ENCODE data around the gene CACNA1H.
"Not testable (repeated sequence)": the region's sequence is repeated elsewhere in the genome, so short reads cannot be mapped to it uniquely, and the experiment has no call there.

CACNA1H gene

DNA sequence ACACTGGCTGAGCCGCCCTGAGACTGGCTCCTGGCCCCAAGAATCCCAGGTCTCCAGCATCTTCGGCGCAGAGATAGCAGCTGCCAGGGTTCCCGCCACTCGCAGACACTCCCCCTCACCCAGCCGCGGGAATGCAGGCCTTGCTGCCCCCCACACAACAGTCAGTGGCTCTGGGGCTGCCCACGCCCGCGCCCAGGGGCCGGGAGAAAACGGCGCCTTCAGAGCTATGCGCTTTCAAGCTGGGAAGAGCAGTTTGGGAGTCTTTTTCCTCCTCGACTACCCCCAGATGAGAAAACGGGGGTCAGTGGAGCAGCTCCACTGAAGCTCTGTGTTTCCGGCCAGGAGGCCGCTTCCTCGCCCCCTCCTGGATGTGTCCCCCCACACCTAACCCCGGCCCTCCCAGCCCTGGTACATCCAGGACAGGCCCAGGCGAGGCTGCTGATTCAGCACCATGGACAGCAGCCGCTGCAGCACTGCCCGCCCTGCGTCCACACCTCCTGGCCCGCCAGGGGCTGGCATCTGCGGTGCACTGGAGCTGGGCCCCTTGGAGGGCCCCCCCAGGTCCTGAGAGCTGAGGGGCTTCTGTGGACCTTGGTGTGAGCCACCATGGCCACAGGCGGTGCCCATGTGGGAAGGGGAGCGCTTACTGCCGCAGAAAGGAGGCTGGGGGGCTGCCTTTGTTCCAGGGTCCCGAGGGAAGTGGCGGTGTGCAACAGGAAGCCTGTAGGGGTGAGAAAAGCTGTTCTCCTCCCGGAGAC lies 35.7 kb downstream of the CACNA1H start:
- Histone ChIP-seq H3K36me3 (no peaks in the 10 kb centered on the region), H3K9me3 (replicated peaks in 1 of 11) (no peaks in the 10 kb centered on the region), H3K27ac (no peak overlapping the region), H4K20me1 (peaks cover 0 to 93% (median 78%) of the 10 kb centered on the region in 11 experiments; a peak in 20 of 22 replicates), H3K27me3 (peaks cover 0 to 9% (median 0%) of the 10 kb centered on the region in 11 experiments; a peak in 4 of 22 replicates), H3K4me3 (no peak overlapping the region), H3K9ac (no peak overlapping the region), H3K4me1 (peaks cover 7 to 68% (median 45%) of the 10 kb centered on the region in 10 experiments), H3K4me2 (peak overlapping the region in 9 of 11 experiments; percentile 40 to 70 (median 51); a peak in 17 of 22 replicates)
- no peak for TF ChIP-seq Cebpa-rat (IDR thresholded peaks at IDR 0.05)

DNA sequence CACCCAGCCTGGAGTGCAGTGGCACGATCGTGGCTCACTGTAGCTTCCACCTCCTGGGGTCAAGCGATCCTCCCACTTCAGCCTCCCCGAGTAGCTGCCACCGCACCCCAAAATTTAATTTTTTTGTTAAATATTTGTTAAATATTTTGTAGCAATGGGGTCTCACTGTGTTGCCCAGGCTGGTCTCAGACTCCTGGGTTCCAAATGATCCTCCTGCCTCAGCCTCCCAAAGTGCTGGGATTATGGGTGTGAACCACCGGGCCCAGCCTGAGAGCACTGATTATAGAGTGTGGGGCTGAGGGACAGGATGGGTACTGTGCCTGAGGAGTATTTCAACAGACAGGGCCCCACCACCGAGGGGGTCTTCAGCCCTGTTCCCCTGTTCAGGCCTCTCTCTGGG lies 36.5 kb downstream of the CACNA1H start:
- Histone ChIP-seq H3K9ac (no peak overlapping the region), H3K36me3 (no peaks in the 10 kb centered on the region), H3K4me3 (no peak overlapping the region), H3K4me1 (peaks cover 0 to 64% (median 38%) of the 10 kb centered on the region in 10 experiments; a peak in 16 of 20 replicates), H3K27me3 (peaks cover 0 to 9% (median 0%) of the 10 kb centered on the region in 11 experiments; a peak in 2 of 22 replicates), H3K27ac (no peak overlapping the region), H3K9me3 (replicated peaks in 1 of 11) (no peaks in the 10 kb centered on the region), H3K4me2 (peak overlapping the region in 7 of 11 experiments; percentile 40 to 70 (median 62); a peak in 14 of 22 replicates), H4K20me1 (peaks cover 0 to 93% (median 78%) of the 10 kb centered on the region in 11 experiments; a peak in 20 of 22 replicates)
- no peak for TF ChIP-seq Cebpa-rat (IDR thresholded peaks at IDR 0.05)

DNA sequence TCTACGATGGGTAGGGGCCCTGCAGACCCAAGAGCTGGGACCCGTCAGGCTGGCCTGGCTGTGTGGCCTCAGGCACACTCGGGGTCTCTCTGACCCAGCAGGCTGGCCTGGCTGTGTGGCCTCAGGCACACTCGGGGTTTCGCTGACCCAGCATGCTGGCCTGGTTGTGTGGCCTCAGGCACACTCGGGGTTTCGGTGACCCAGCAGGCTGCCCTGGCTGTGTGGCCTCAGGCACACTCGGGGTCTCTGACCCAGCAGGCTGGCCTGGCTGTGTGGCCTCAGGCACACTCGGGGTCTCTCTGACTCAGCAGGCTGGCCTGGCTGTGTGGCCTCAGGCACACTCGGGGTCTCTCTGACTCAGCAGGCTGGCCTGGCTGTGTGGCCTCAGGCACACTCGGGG lies 37.9 kb downstream of the CACNA1H start:
- not testable (repeated sequence) for H3K9me3 ChIP-seq (replicated peaks in 1 of 11); H3K27me3 ChIP-seq; H3K36me3 ChIP-seq; H3K4me3 ChIP-seq; H3K9ac ChIP-seq; H3K27ac ChIP-seq
- Histone ChIP-seq H3K4me1 (peaks cover 0 to 64% (median 37%) of the 10 kb centered on the region in 10 experiments; a peak in 16 of 20 replicates), H4K20me1 (peaks cover 0 to 94% (median 83%) of the 10 kb centered on the region in 11 experiments; a peak in 20 of 22 replicates), H3K4me2 (peak overlapping the region in 2 of 11 experiments; percentile 7 to 18; a peak in 1 of 22 replicates)

DNA sequence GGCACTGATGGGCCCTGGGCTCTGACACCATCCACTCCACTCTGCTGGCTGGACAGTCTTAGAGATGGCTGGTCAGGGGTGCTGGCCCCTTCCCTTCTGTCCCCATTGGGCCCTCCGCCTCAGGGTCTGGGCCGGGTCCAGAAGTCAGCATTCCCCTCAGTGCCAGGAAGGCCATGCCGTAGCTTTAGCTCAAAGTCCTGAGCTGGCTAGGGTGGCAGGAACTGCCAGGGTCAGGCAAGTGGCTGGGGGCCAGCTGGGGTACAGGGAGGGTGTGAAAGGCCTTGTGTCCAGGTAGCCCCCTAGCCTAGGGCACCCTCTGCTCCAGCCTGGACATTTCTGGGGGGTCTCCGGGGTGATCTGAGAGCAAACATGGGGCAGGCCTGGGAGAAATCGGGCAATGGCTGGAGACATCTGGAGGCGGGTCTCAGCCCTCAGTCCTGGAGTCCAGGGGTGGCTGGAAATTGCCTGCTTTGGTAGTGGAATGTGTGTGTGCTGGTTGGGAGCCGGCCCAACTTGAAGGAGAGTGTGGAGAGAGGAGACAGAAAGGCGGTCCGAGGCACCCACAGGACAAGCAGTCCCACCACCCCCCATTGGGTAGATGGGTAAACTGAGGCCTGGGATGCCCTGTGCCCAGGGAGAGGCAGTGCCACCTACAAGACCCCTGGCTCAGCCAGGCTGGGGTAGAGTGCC lies 39.6 kb downstream of the CACNA1H start:
- Histone ChIP-seq H4K20me1 (peaks cover 0 to 96% (median 85%) of the 10 kb centered on the region in 11 experiments; a peak in 20 of 22 replicates), H3K9ac (no peak overlapping the region), H3K36me3 (no peaks in the 10 kb centered on the region), H3K4me1 (peaks cover 0 to 68% (median 33%) of the 10 kb centered on the region in 10 experiments; a peak in 17 of 20 replicates), H3K9me3 (replicated peaks in 1 of 11) (no peaks in the 10 kb centered on the region), H3K27me3 (peaks cover 0 to 6% (median 0%) of the 10 kb centered on the region in 11 experiments; a peak in 2 of 22 replicates), H3K4me3 (no peak overlapping the region), H3K27ac (no peak overlapping the region), H3K4me2 (peak overlapping the region in 4 of 11 experiments; percentile 24 to 31 (median 30); a peak in 5 of 22 replicates)
- TF ChIP-seq Cebpa-rat (IDR thresholded peaks at IDR 0.05): no peak

DNA sequence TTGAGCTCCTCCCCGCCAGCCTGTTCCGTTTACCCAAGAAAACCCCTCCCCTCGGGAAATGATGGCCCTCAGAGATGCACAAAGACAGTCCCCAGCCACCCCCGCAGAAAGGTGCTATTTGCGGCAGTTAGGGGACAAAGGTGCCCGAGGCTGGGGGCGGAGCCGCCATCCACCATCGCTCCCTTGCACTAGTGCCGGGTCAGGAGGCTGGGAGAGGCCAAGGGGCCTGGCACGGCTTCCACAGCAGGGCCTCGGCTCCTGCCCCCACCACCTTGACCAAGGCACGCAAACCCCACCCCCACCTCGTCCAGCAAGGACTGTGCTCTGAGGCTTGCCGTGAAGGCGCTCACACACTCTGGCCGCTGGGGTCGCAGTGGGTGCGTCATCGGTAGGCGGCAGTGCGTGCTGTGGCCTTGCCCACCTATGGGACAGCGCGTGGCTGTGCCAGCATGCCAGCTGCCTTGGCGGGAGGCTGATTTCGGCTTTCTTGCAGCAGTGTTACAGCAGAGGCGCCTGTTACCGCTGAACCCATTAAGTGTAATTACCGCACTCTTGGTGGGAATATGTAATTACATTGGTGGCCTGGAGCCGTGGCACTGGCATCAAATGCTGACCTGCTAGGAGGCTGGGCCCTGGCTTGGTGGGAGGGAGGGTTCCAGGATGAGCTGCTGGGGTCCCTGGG lies 40.4 kb downstream of the CACNA1H start:
- no peak for TF ChIP-seq Cebpa-rat (IDR thresholded peaks at IDR 0.05)
- H3K9me3 ChIP-seq (replicated peaks in 1 of 11): no peaks in the 10 kb centered on the region
- H3K4me3 ChIP-seq: no peak overlapping the region
- peaks cover 0 to 60% (median 30%) of the 10 kb centered on the region in 10 experiments; a peak in 17 of 20 replicates for H3K4me1 ChIP-seq
- no peaks in the 10 kb centered on the region for H3K36me3 ChIP-seq
- peaks cover 0 to 96% (median 85%) of the 10 kb centered on the region in 11 experiments; a peak in 20 of 22 replicates for H4K20me1 ChIP-seq
- H3K27me3 ChIP-seq: 0 out of 22 replicates have a peak, but pooled peaks cover 0 to 4% (median 0%) of the 10 kb centered on the region in 11 experiments
- no peak overlapping the region for H3K9ac ChIP-seq
- H3K27ac ChIP-seq: no peak overlapping the region
- peak overlapping the region in 5 of 11 experiments; percentile 6 to 31 (median 29); a peak in 6 of 22 replicates for H3K4me2 ChIP-seq

DNA sequence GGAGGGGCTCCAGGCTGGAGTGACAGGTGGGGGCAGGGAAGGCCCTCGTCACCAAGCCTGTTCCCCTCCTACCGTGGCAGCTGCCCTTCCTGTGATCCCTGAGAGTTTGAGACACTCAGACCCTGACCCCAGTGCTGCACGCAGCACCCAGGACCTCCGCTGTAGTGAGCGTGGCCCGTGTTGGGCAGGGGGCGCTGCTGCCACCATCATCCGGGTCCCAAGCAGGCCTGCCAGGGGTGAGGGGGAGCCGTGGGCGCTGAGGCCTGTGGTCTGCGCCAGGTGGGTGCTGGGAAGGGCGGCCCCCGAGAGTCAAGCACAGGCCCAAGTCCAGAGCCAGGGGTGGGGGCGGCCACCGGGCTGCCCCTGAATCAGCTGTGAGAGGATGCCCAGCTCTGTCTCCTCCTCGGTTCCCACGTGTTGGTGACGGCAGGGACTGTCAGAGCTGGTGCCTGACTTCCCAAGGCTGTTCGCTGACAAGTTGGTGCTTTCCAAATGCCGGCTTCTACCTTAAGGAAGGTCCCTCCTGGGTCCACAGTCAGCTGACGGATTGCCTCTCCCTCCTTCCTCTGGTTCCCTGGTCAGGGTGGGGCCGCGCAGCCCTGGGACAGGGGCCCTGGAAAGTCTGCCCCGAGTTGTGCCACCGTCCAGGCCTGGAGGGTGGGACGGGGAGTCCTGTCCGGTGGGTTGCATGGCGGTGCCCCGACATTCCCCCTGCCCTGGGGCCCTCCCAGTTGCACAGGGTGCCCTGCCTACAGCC lies 41.1 kb downstream of the CACNA1H start:
- peaks cover 0 to 91% (median 80%) of the 10 kb centered on the region in 11 experiments; a peak in 20 of 22 replicates for H4K20me1 ChIP-seq
- H3K27ac ChIP-seq: no peak overlapping the region
- TF ChIP-seq Cebpa-rat (IDR thresholded peaks at IDR 0.05): no peak
- H3K4me1 ChIP-seq: peaks cover 0 to 53% (median 24%) of the 10 kb centered on the region in 10 experiments; a peak in 17 of 20 replicates
- H3K9me3 ChIP-seq (replicated peaks in 1 of 11): no peaks in the 10 kb centered on the region
- peak overlapping the region in 1 of 11 experiments; percentile 24; a peak in 1 of 22 replicates for H3K4me2 ChIP-seq
- no peak overlapping the region for H3K9ac ChIP-seq
- H3K36me3 ChIP-seq: no peaks in the 10 kb centered on the region
- H3K27me3 ChIP-seq: 0 out of 22 replicates have a peak, but pooled peaks cover 0 to under 1% (median 0%) of the 10 kb centered on the region in 11 experiments
- H3K4me3 ChIP-seq: no peak overlapping the region

DNA sequence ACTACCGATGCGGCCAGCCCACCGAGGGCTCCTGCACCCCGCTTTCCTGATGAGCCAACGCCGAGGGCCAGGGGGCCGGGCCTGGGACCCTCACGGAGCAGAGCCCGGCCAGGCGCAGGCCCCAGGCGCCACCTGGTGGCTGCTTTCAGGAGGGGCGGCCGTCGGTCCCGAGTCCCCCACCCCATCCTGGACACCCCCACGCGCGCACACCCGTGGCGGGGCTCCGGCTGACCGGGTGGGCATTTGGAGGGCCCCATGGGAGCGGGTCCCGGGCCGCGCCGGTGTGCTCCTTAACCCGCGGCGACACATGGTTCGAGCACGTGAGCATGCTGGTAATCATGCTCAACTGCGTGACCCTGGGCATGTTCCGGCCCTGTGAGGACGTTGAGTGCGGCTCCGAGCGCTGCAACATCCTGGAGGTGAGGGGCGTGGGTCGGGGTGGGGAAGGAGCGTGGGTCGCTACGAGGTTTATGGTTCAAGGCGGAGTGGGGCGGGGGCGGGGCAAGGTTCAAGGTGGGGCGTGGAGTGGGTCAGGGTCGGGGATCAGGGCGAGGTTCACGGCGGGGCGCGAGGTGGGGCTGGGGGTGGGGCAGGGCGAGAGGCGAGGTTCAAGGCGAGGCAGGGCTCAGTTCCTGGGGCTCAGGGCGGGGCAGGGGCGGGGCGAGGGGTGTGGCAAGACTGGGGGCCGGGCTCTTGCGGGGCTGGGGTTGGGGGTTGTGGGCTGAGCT lies 41.9 kb downstream of the CACNA1H start:
- H3K4me1 ChIP-seq: peaks cover 0 to 45% (median 17%) of the 10 kb centered on the region in 10 experiments; a peak in 14 of 20 replicates
- no peaks in the 10 kb centered on the region for H3K27me3 ChIP-seq

More for the DNA sequence above, 41.9 kb downstream of the CACNA1H start:
- Histone ChIP-seq H3K9me3 (replicated peaks in 1 of 11) (no peaks in the 10 kb centered on the region), H3K4me2 (no peak overlapping the region), H3K4me3 (no peak overlapping the region), H3K27ac (no peak overlapping the region), H4K20me1 (peaks cover 0 to 87% (median 72%) of the 10 kb centered on the region in 11 experiments; a peak in 19 of 22 replicates), H3K9ac (no peak overlapping the region), H3K36me3 (no peaks in the 10 kb centered on the region)
- TF ChIP-seq Cebpa-rat (IDR thresholded peaks at IDR 0.05): no peak

Measured in BLaER1 treated with 17β-estradiol and CSF1 and Interleukin-3, amounts not matched to agents 10 nM and 100 nM (cell line).